Thoracic aorta (tissue), 2 donors: ENCODE data around the gene STIP1. TPM values are rescaled to one million over a fixed set of nuclear protein-coding genes. Genes with fewer than 3 reads are reported as not detected.

Source experiments
- ATAC-seq: fragments of 150-250 bp; one replicate; pipeline ENCODE4 v1.8.0; 2017; ENCODE audit warnings: low read depth; ENCODE audit not compliant: insufficient number of reproducible peaks, low FRiP score
- DNase-seq: peaks from one replicate; pipeline ENCODE4 v3.0.0-alpha.2; 2020; ENCODE audit warnings: low spot score
- H3K27ac ChIP-seq, 2 donors: fragments of 200-600 bp; sonication (generic); 1 replicate in 1 of 2; 2 replicates in 1 of 2; pipeline ENCODE4 v1.5.1; 2016; ENCODE audit warnings: mild to moderate bottlenecking in 2 of 2, moderate library complexity in 2 of 2
- H3K27me3 ChIP-seq: fragments of 200-600 bp; sonication (generic); replicated peaks from 2 replicates; pipeline ENCODE4 v1.6.0; 2016; ENCODE audit warnings: mild to moderate bottlenecking; ENCODE audit not compliant: insufficient read depth
- H3K36me3 ChIP-seq: fragments of 200-600 bp; sonication (generic); one replicate; pipeline ENCODE4 v1.5.1; 2016
- H3K4me1 ChIP-seq, 2 donors: fragments of 200-600 bp; sonication (generic); 1 replicate in 1 of 2; 2 replicates in 1 of 2; pipeline versions ENCODE4 v1.5.1 to v1.6.0; 2016; ENCODE audit warnings: low read depth in 2 of 2, mild to moderate bottlenecking in 1 of 2; ENCODE audit not compliant: control insufficient read depth in 1 of 2
- H3K4me3 ChIP-seq: fragments of 200-600 bp; sonication (generic); 2 replicates; pipeline ENCODE4 v1.5.1; 2016; ENCODE audit warnings: mild to moderate bottlenecking
- H3K9me3 ChIP-seq: fragments of 200-600 bp; sonication (generic); 2 replicates; pipeline ENCODE4 v1.5.1; 2016
- total RNA-seq, 2 donors: library from RNA; depleted of rRNA; stranded (reverse); fragments of >200 nt; gene quantifications; one replicate each; pipeline versions ENCODE4 v1.1.0 to v1.2.3, GENCODE V29; 2016
- TF ChIP-seq, protein P1 (sequence below): fragments of 200-600 bp; sonication (generic); IDR thresholded peaks from one replicate; pipeline ENCODE4 v1.5.1; 2019; ENCODE audit warnings: antibody characterized with exemption

The STIP1 gene
- total RNA-seq, 2 donors from 2014 or later, result 74.7 to 91.2 TPM

DNA sequence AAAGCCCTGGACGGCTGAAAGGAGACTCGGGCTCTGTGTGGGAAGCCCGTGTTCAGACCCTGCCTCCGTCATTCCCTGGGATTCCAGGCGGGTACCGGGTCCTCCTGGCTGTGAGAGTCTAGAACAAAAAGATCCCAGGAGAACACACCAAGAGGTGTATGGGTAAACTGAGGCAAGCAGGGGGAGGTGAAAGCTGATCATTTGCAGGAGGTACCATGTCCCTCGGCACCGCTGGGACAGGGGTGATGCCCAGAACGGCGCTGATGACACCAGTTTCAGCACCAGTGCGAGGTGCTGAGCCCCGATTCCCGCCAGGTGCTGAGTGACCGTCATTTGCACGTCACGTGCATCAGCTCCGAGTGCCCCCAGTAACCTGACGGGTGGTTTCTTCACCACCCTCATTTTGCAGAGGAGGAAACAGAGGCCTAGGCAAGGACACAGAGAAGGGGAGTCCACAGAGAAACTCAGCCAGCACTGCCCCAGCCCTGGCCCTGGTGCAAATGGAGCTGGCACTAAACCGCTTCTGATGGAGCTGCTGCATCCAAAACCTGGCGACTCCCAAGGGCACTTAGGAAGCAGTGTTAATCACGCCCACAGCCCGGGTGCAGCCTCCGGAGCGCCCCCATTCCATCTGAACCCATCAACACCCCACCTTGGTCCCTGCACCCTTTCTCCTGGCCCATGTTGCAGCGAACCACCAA is 36.9 kb upstream of the STIP1 start:
- Histone ChIP-seq H3K27me3 (no peaks in the 10 kb centered on the region), H3K4me3 (no peak overlapping the region), H3K27ac (no peak overlapping the region), H3K4me1 (peaks cover 0 to 6% of the 10 kb centered on the region in 2 donors), H3K36me3 (no peaks in the 10 kb centered on the region), H3K9me3 (no peaks in the 10 kb centered on the region)
- TF ChIP-seq, protein P1, sequence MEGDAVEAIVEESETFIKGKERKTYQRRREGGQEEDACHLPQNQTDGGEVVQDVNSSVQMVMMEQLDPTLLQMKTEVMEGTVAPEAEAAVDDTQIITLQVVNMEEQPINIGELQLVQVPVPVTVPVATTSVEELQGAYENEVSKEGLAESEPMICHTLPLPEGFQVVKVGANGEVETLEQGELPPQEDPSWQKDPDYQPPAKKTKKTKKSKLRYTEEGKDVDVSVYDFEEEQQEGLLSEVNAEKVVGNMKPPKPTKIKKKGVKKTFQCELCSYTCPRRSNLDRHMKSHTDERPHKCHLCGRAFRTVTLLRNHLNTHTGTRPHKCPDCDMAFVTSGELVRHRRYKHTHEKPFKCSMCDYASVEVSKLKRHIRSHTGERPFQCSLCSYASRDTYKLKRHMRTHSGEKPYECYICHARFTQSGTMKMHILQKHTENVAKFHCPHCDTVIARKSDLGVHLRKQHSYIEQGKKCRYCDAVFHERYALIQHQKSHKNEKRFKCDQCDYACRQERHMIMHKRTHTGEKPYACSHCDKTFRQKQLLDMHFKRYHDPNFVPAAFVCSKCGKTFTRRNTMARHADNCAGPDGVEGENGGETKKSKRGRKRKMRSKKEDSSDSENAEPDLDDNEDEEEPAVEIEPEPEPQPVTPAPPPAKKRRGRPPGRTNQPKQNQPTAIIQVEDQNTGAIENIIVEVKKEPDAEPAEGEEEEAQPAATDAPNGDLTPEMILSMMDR, result no peak
- ATAC-seq, result no peak
- DNase-seq, result no peak

DNA sequence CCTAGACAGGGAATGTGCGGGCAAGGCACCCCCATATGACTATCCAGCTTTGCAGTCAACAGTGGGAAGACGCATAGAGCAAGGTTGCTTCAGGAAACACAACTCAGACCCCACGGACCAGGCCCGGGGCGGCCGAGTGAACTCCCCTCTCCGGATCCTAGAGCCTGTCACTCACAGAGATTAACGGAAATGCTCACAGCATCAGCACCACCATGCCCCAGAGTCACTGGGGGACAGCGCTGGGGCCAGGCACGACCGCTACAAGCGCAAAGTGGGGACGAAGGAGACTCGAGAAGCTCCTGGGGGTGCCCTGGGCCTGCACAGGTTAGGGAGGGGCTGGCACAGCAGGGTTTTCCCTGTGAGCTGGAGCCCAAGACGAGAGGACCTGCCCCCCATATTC is 35.9 kb upstream of the STIP1 start:
- Histone ChIP-seq H3K27me3 (no peaks in the 10 kb centered on the region), H3K4me1 (peaks cover 0 to 6% of the 10 kb centered on the region in 2 donors), H3K36me3 (no peaks in the 10 kb centered on the region), H3K9me3 (no peaks in the 10 kb centered on the region), H3K27ac (no peak overlapping the region), H3K4me3 (no peak overlapping the region)
- ATAC-seq (no peak), DNase-seq (no peak)
- TF ChIP-seq, protein P1, result no peak

DNA sequence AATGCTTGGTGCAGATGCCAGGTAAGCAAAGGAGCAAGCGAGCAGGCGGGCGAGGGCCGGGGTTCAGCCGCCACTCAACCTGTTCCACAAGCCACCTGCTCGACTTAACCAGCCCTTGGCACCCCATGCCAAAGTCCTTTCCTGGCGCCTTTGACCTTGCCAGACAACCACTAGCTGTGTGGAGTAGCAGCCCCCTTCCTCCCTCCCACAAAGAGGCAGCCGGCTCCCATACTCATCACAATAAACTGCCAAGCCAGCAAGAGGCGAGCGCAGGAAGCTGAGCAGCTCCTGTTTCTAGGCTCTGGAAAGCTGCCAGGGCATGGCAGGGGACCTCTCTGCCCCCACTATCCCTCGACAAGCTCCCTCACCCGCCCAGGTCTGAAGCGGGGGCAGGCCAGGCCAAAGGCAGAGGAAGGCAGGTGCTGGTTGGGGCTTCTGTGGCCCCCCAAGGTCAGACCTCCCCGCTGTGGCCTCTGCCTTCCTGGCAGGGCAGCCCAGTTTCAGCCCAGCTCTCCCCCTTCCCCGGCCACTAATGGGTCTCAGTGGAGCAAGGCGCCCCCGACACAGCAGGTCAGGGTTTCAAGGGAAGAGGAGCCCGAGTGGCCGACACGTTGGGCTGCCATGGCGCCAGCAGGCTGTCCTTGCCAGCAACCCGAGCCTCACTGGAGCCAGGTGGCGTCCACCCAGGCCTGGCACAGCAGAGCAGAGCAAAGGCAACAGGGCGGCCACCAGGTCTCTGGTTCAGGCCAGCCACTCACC is 35.3 kb upstream of the STIP1 start:
- peaks cover 0 to 6% of the 10 kb centered on the region in 2 donors for H3K4me1 ChIP-seq
- no peak overlapping the region for H3K27ac ChIP-seq
- H3K36me3 ChIP-seq, result no peaks in the 10 kb centered on the region
- H3K4me3 ChIP-seq, result no peak overlapping the region
- TF ChIP-seq, protein P1, result no peak
- no peaks in the 10 kb centered on the region for H3K9me3 ChIP-seq
- H3K27me3 ChIP-seq, result no peaks in the 10 kb centered on the region
- no peak for ATAC-seq
- no peak for DNase-seq

DNA sequence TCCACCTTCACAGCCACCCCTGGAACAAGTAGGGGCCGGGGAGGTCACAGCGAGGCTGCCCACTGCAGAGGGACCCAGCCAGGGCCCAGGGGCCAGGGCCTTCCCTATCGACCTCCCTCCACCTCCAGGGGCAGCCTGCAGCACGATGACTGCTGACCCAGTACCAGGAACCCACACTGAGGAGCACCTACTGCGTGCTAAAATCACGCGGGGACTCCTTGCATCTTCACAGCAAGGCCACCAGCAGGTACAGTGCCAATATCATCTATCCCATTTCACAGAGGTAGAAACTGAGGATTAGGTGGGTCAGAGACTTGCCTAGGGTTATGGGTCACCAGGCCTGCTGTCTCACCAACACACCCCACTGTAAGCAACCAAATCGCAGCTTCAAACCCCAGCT is 34.6 kb upstream of the STIP1 start:
- H3K4me1 ChIP-seq, result peaks cover 0 to 6% of the 10 kb centered on the region in 2 donors
- DNase-seq, result no peak
- TF ChIP-seq, protein P1, result no peak
- no peak for ATAC-seq
- H3K27me3 ChIP-seq, result no peaks in the 10 kb centered on the region
- H3K27ac ChIP-seq, result no peak overlapping the region
- no peaks in the 10 kb centered on the region for H3K36me3 ChIP-seq
- H3K4me3 ChIP-seq, result no peak overlapping the region
- no peaks in the 10 kb centered on the region for H3K9me3 ChIP-seq

DNA sequence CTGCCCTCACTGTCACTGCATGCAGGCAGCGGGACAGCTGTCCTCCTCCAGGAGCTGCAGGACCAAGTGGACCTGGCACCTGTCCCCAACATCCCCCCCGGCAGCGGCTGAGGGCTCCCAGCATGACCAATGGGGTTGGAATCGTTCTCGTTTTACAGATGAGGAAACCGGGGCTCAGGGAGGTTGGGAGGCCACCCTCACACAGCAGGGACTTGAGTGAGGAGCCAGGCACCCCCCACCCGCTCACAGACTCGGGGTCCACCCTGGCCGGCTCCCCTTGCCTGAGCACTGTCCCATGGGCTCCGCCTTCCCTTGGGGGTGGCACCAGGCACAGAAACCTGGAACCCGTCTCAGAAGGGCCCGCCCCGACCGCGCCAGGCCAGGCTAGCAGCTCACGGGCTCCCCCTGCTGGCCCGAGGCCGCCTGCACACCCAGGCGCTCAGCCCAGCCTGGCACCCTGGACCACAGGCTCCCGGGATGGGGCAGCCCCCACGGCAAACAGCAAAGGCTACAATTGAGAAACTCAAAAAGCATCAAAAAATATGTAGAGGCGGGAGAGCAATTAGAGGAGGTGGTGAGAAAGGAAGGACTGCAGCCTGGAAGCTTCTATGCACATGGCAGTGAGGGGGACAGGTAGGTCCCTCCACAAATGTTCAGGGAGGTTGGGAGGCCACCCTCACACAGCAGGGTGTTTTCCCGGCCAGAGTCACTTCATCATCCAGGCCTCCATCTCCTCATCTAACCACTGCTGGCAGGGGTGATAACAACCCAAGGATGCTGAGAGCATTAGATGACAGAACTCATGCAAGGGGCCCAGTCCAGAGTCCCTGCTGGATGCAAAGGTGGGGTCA is 32.9 kb upstream of the STIP1 start:
- DNase-seq (no peak), ATAC-seq (no peak)
- Histone ChIP-seq H3K27ac (no peak overlapping the region), H3K4me1 (peaks cover 0 to 6% of the 10 kb centered on the region in 2 donors), H3K4me3 (peak overlapping the region; percentile 48), H3K36me3 (no peaks in the 10 kb centered on the region), H3K9me3 (no peaks in the 10 kb centered on the region), H3K27me3 (no peaks in the 10 kb centered on the region)
- TF ChIP-seq, protein P1, result peak; percentile 100
